ES-I3 (cell line): ENCODE results near the gene APBA1.

ENCODE experiments used
- H3K36me3 ChIP-seq: 2 replicates; pipeline ENCODE4 v1.6.1; 2013; ENCODE audit warnings: mild to moderate bottlenecking, low read length, control low read depth, moderate library complexity; ENCODE audit not compliant: insufficient read depth
- H3K4me1 ChIP-seq: 2 replicates; pipeline ENCODE4 v1.6.1; 2013; ENCODE audit warnings: mild to moderate bottlenecking, control low read depth, low read length; ENCODE audit not compliant: insufficient read depth
- H3K9ac ChIP-seq: 2 replicates; pipeline ENCODE4 v1.6.1; 2013; ENCODE audit warnings: low read depth, mild to moderate bottlenecking, low read length, moderate library complexity
- H3K9me3 ChIP-seq: 2 replicates; pipeline ENCODE4 v1.6.1; 2013; ENCODE audit warnings: mild to moderate bottlenecking, low read length, moderate library complexity; ENCODE audit not compliant: control insufficient read depth, insufficient read depth

The APBA1 gene

DNA sequence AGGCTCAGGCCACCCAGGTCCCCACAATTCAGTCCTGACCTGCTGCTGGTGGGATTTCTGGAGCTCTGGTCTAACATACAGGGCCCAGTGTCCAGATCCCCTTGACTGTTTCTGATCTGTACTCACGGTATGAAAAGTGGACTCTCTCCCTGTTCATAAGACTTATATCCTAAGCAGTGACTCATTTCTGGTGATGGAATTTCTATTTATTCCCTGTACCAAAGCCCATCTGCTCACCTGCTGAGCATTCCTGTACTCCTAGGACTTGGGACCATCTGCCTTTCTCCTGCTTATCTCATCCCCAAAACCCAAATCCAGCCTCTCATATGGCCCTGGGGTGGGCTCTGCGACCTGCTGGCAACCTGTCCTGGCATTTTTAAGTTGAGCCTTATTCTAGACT lies 86.6 kb downstream of the APBA1 start:
- Histone ChIP-seq H3K9ac (no peak overlapping the region), H3K9me3 (no peaks in the 10 kb centered on the region), H3K4me1 (0 out of 2 replicates have a peak, but pooled peaks cover 6% of the 10 kb centered on the region), H3K36me3 (no peaks in the 10 kb centered on the region)

DNA sequence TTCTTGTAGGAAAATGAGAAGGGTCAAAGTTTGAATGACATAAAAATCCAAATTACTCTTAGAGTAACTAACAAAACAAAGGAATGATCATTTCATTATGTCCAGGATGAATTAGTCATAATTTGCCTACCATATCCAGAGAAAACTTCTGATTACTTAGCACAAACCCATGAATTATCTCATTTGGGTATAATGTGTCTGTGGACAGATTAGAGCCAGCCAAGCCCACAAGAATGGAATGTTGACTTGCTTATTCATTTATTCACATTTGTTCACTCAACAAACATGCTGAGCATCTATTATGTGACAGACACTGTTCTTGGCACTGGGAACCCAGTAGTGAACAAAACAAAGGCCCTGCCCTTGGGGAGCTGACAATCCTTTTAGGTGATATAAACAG lies 87.4 kb downstream of the APBA1 start:
- Histone ChIP-seq H3K9ac (no peak overlapping the region), H3K4me1 (0 out of 2 replicates have a peak, but pooled peaks cover 6% of the 10 kb centered on the region), H3K36me3 (no peaks in the 10 kb centered on the region), H3K9me3 (no peaks in the 10 kb centered on the region)

DNA sequence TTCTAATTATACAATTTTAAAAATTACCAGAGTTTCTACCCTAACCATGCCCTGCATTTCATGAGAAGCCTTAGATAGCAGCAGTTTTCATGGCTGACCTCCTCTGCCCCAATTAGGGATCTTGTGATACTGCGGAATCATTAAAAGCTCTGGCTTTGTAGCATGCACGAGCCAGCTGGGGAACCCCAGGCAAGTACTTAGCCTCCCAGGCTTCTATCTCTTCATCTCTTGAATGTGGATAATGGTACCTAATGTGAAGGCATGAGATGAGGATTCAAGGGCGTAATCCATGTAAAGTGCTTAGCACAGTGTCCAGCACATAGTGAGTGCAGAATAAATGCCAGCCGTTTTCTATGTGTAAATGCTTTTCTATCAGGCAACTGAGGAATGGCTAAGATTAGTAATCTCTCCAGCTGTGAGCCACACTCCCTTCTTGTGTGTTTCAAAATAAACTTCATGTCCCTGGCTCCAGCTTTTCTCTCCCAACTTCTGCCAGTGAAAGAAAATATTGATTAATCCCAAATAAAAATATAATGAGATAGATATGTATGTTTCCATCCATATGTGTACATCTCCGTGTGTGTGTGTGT lies 88.4 kb downstream of the APBA1 start:
- Histone ChIP-seq H3K4me1 (0 out of 2 replicates have a peak, but pooled peaks cover 6% of the 10 kb centered on the region), H3K9me3 (no peaks in the 10 kb centered on the region), H3K9ac (no peak overlapping the region), H3K36me3 (no peaks in the 10 kb centered on the region)

DNA sequence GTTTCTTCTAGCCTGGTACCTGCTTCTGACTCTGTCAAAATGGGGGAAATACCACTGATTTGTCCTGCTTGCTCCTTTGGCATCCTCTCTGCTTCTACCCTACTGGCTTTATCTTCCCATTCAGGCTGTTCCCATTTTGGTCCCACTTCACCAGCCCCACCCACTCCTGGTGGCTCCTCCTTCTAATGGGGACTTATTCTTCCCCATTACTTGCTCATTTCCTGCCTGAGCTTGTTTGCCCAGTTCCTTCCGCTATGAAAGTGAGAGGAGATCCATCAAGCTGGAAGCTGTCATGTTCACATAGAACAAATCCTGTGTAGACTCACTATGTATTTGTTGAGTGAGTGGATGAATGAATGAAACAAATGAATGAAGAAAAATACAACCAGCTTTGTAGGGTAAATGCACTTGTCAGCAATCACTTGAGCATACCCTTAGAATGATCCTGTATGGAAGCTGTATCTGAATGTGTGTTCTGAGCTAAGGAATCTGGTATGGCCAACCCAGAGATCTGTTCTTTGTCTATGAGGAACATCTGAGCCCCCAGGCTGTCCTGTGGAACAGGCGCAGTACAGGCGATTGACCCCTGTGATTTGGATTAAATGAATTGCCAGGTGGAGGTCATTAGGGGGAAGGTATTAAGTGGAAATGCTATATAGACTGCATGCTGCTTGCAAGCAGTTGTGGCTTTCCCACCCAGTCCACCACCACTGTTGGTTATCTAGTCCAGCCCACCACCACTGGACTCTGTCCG lies 89.5 kb downstream of the APBA1 start:
- 0 out of 2 replicates have a peak, but pooled peaks cover 6% of the 10 kb centered on the region for H3K4me1 ChIP-seq
- H3K9ac ChIP-seq: no peak overlapping the region
- H3K9me3 ChIP-seq: no peaks in the 10 kb centered on the region
- no peaks in the 10 kb centered on the region for H3K36me3 ChIP-seq

DNA sequence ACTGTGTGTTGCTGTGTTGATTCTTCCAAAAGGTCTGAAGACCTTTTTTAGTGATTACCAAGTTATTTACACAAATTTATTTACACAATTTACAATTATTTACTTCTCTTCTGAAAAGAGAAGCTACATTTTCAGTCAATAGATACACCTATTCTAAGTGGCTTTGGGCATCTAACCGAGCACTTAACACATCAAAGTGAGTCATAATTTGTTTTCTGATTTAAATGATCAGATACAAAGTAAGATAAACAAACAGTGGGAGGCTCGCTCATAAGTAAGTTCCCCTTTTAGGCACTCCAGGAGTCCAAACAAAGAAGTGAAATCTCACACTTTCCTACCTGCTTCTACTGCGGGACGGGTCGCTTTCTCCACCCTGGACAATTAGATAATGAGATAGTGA lies 90.2 kb downstream of the APBA1 start:
- Histone ChIP-seq H3K9me3 (no peaks in the 10 kb centered on the region), H3K9ac (no peak overlapping the region), H3K36me3 (no peaks in the 10 kb centered on the region), H3K4me1 (0 out of 2 replicates have a peak, but pooled peaks cover 6% of the 10 kb centered on the region)

DNA sequence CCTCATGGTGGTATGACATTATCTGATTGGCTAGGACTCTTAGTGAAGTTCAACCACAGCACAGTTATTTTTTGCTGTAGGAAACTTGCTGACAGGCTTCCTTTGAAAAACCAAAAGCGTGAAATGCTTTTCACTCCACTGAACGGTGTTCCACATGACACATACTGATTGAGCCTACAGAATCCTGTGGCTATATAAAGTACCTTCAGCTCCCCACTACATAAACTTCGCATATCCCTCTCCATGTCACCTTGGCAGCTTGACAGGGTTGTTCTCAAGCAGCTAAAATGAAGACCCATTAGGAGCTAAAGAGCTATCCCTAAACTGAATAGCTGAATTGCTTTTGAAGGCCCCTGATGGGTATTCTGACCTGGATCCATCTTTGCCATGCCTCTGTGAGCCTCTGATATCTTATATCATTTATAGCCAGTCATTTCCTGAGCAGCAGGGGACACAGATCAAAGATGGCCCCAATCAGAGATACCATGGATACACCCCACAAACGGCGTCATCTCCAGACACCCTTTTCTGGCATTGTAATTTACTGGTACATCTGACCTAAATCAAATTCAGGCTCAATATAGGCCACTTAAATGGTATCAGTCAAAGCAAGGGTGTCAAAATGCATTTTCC lies 91.5 kb downstream of the APBA1 start:
- H3K4me1 ChIP-seq: 0 out of 2 replicates have a peak, but pooled peaks cover 6% of the 10 kb centered on the region
- no peaks in the 10 kb centered on the region for H3K9me3 ChIP-seq
- no peaks in the 10 kb centered on the region for H3K36me3 ChIP-seq
- H3K9ac ChIP-seq: no peak overlapping the region

DNA sequence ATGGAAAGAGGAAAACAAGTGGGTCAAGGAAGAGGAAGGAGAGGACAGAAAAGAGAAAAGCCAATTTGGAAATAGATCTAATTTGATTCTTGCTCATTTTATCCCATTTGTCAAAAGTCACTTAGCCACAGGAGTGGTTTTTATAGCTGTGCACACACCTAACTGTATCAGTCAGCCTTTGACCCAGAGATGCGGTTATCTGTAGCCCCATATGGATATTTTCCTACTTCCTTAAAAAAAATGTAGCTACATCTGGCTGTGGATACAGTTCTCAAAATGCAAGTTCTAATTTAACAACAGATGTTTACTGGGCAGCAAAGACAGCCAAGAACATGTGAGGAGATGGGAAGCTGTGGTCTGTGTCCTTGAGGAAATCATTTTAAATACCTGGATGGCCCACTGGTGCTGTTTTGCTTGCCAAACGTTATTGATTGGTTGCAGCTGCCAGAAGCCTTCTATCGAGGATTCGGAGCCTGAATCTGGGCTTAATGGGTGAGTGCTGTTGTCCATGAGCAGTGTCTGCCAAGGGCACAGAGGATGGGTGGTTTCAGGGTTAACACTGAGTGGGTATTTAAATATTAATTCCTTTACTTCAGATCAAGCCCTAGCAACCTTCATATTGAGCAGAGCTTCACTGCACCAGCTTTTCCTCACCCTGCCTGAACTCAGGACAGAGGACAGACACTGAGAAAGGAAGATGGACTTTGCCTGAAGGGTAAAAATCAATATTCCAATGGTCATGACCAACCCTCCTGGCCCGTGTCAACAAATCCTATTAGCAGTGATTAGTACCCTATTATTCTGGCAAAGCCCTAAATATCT lies 92.2 kb downstream of the APBA1 start:
- H3K9ac ChIP-seq: no peak overlapping the region
- H3K36me3 ChIP-seq: no peaks in the 10 kb centered on the region
- no peaks in the 10 kb centered on the region for H3K9me3 ChIP-seq
- 0 out of 2 replicates have a peak, but pooled peaks cover 6% of the 10 kb centered on the region for H3K4me1 ChIP-seq

DNA sequence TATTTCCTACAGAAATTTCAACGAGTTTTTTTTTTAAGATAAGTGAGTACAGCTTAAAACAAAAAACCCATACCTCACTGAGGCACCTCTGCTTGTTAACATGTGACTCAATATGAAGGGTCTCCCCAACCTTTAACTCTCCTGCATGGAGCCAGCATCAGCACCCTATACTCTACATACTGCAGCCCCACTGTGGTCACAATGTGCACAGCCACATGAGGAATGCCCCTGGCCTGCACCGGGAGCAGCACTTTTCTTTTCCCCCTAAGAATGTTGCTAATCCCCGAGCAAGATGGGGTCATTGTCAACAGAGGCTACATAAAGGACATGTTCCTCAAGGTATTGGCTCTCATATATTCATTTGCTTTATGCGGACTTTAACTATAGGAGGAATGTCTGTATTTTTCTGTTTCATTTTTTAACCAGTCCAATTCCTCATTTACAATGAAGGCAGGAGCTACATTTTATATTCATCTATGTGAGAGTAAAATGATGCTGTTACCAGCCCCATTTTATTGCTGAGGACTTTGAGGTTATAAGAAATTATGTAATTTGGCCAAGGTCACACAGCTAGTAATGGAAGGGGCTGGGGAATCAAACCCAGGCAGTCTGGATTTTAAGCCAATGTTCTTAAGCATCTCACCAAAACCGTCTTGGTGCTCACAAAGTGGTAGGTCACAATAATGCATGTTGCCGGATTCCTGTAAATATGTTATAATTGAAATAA lies 93.0 kb downstream of the APBA1 start:
- Histone ChIP-seq H3K9me3 (no peaks in the 10 kb centered on the region), H3K4me1 (0 out of 2 replicates have a peak, but pooled peaks cover 6% of the 10 kb centered on the region), H3K36me3 (no peaks in the 10 kb centered on the region), H3K9ac (no peak overlapping the region)

DNA sequence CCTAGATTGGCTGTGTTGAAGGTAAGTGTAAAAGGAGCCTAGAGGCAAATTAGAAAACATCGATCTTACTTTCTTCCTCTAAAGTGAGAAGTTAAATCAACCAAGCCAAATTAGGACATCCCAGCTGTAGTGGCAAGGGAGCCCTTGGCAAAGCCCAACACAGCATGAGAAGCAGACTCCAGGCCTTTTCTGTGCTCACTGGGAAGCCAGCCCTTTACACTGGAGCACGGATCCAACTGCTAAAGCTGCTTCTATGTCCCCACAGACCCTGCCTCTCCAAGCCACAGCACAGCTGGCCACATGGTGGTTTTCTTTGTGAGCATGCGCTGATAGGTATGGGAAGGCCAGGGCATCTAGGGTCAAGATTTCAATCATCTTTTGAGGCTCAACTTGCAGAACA lies 94.1 kb downstream of the APBA1 start:
- 0 out of 2 replicates have a peak, but pooled peaks cover 6% of the 10 kb centered on the region for H3K4me1 ChIP-seq
- H3K9me3 ChIP-seq: no peaks in the 10 kb centered on the region
- no peaks in the 10 kb centered on the region for H3K36me3 ChIP-seq
- H3K9ac ChIP-seq: no peak overlapping the region

DNA sequence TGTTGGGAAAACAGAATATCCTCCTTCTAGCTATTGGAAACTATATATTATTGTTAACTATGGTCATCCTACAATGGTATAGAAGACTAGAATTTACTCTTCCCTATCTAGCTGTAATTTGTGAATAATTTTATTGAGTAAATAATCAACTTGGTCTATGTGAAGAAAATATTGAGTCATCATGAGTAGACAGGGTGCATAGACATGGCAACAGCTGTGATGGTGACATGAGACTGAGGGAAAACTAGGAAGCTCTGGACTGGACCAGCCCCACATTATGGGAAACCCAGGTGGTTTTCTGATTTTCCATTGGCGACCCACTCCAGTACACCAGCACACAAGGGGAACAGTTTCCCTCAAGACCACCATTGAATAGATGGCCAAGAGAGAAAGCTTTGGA lies 95.0 kb downstream of the APBA1 start:
- Histone ChIP-seq H3K9ac (no peak overlapping the region), H3K36me3 (no peaks in the 10 kb centered on the region), H3K4me1 (no peaks in the 10 kb centered on the region), H3K9me3 (no peaks in the 10 kb centered on the region)

DNA sequence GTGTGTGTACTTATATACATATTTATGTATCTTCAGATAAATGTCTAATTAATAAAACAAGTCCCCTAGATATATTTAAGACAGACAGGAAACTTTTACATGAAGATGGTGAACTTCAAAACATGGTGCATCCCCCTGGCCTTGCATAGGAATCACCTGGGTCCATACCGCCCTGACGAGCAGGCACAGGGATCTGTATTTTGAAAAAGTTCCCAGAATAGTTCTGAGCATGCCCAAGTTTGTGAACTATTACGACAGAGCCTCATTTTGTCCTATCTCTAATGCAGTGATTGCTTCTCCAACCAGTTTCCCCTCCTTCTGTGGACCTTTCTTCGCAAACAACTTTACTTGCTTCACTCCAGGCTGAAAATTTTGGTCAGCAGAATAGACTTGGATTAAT lies 98.1 kb downstream of the APBA1 start:
- no peaks in the 10 kb centered on the region for H3K9me3 ChIP-seq
- H3K36me3 ChIP-seq: no peaks in the 10 kb centered on the region

DNA sequence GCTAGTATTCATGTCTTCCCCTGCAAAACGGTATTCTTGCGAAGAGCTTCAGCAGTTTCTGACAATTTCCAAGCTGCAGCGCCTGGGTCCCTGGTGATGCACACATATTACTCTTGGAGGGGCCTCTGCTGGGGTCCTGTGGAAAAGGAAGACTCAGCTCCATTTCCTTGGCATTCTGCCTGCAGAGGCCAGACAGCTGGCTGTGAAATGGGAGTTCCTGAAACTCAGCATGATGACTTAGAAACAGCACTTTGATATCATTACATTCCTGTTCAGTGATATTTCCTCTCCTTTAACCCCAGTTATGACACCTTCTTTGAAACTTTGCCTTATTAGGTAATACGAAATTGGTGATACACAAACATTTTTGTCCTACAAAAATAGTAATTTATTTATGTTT lies 98.5 kb downstream of the APBA1 start:
- Histone ChIP-seq H3K4me1 (peaks cover 3% of the 10 kb centered on the region; the same call in 1 of the 2 replicates), H3K9me3 (no peaks in the 10 kb centered on the region), H3K9ac (no peak overlapping the region), H3K36me3 (no peaks in the 10 kb centered on the region)

More for the DNA sequence above, 98.1 kb downstream of the APBA1 start:
- no peaks in the 10 kb centered on the region for H3K4me1 ChIP-seq
- no peak overlapping the region for H3K9ac ChIP-seq

DNA sequence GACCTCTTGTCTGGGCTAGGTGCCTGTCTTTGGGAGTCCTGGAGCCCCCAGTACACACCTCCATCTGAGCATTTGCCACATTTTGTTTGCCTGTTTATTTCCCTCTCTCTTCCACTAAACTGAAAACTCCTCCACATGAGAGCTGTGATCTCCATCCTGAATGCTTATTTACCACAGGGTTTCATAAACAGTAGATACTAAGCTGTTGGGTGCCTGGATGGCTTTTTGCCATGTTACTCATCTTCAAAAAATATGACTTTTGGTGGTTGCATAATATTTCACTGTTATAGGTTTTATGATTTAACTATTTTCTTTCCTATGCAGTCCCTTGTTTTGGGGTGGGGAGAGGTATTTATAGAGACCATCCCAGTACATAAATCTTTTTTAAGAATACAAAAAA lies 99.6 kb downstream of the APBA1 start:
- no peak overlapping the region for H3K9ac ChIP-seq
- no peaks in the 10 kb centered on the region for H3K9me3 ChIP-seq
- H3K4me1 ChIP-seq: peaks cover 5% of the 10 kb centered on the region; the same call in 1 of the 2 replicates
- H3K36me3 ChIP-seq: no peaks in the 10 kb centered on the region
